CD14-positive monocyte (primary cell): ENCODE data around the gene WNT16. TPM values are rescaled to one million over a fixed set of nuclear protein-coding genes. Genes with fewer than 3 reads are reported as not detected.

Source experiments
- DNase-seq, 3 donors: peaks; one replicate each; pipeline ENCODE4 v3.0.0-alpha.2; 2011 to 2022
- H2AFZ ChIP-seq: 2 replicates; pipeline ENCODE4 v1.6.0; 2012; ENCODE audit warnings: mild to moderate bottlenecking, low read depth, low read length, inconsistent platforms; ENCODE audit not compliant: insufficient read depth, poor library complexity, severe bottlenecking
- H3K27ac ChIP-seq, 2 donors: 1 replicate in 1 of 2; 2 replicates in 1 of 2; pipeline ENCODE4 v1.5.1; 2012 to 2013; ENCODE audit warnings: low read length in 2 of 2, control low read depth in 1 of 2, inconsistent platforms in 1 of 2, low read depth in 1 of 2, mild to moderate bottlenecking in 1 of 2
- H3K27me3 ChIP-seq, 2 donors: one replicate each; pipeline versions ENCODE4 v1.6.0 to v1.6.1; 2011 to 2013; ENCODE audit warnings: low read length in 2 of 2; ENCODE audit not compliant: control insufficient read depth in 2 of 2, insufficient read depth in 2 of 2
- H3K36me3 ChIP-seq, 2 donors: replicated peaks in 1 of 2; 1 replicate in 1 of 2; 2 replicates in 1 of 2; pipeline versions ENCODE4 v1.5.1 to v1.6.1; 2012 to 2013; ENCODE audit warnings: low read length in 2 of 2, control low read depth in 1 of 2, inconsistent platforms in 1 of 2, mild to moderate bottlenecking in 1 of 2; ENCODE audit not compliant: insufficient read depth in 2 of 2, control insufficient read depth in 1 of 2
- H3K4me1 ChIP-seq, 2 donors: 1 replicate in 1 of 2; 2 replicates in 1 of 2; pipeline versions ENCODE4 v1.5.1 to v1.6.1; 2012 to 2013; ENCODE audit warnings: low read length in 2 of 2, control low read depth in 1 of 2, inconsistent platforms in 1 of 2, mild to moderate bottlenecking in 1 of 2, moderate library complexity in 1 of 2; ENCODE audit not compliant: insufficient read depth in 2 of 2, control insufficient read depth in 1 of 2
- H3K4me2 ChIP-seq: replicated peaks from 2 replicates; pipeline ENCODE3; 2012; ENCODE audit warnings: low read length, moderate library complexity, mild to moderate bottlenecking; ENCODE audit not compliant: poor library complexity, severe bottlenecking; ENCODE audit errors: extremely low read depth
- H3K4me3 ChIP-seq, 3 experiments: fragments of 200-600 bp in 1 of 3; sonication (generic) in 1 of 3; replicated peaks in 1 of 3; 1 replicate in 2 of 3; 2 replicates in 1 of 3; pipeline ENCODE4 v1.5.1; 2011 to 2013; ENCODE audit warnings: low read length in 3 of 3, mild to moderate bottlenecking in 3 of 3, control low read depth in 2 of 3, low read depth in 2 of 3, inconsistent platforms in 1 of 3, moderate library complexity in 1 of 3
- H3K79me2 ChIP-seq: 2 replicates; pipeline ENCODE4 v1.6.0; 2012; ENCODE audit warnings: mild to moderate bottlenecking, control low read depth, inconsistent platforms, low read length, moderate library complexity; ENCODE audit not compliant: insufficient read depth
- H3K9ac ChIP-seq: 2 replicates; pipeline ENCODE4 v1.6.0; 2017; ENCODE audit warnings: low read length, mild to moderate bottlenecking; ENCODE audit not compliant: insufficient read depth, poor library complexity, severe bottlenecking
- H3K9me3 ChIP-seq, 2 donors: replicated peaks in 1 of 2; 1 replicate in 1 of 2; 2 replicates in 1 of 2; pipeline versions ENCODE4 v1.5.1 to v1.6.1; 2012 to 2013; ENCODE audit warnings: low read length in 2 of 2, control low read depth in 1 of 2; ENCODE audit not compliant: control insufficient read depth in 1 of 2, insufficient read depth in 1 of 2
- H4K20me1 ChIP-seq: 2 replicates; pipeline ENCODE4 v1.6.0; 2012; ENCODE audit warnings: mild to moderate bottlenecking, low read length, control low read depth, moderate library complexity; ENCODE audit not compliant: insufficient read depth
- H3K27ac Mint-ChIP-seq, 7 donors: one replicate each; pipeline ENCODE4 v1.8.0; 2020; ENCODE audit warnings: mild to moderate bottlenecking in 7 of 7, mixed read lengths in 7 of 7, moderate library complexity in 6 of 7, inconsistent platforms in 2 of 7
- H3K27me3 Mint-ChIP-seq, 3 donors: one replicate each; pipeline ENCODE4 v1.8.0; 2021 to 2022; ENCODE audit warnings: low read depth in 3 of 3, mild to moderate bottlenecking in 3 of 3, mixed read lengths in 3 of 3, moderate library complexity in 3 of 3, inconsistent platforms in 1 of 3
- H3K36me3 Mint-ChIP-seq, 2 donors: one replicate each; pipeline ENCODE4 v1.8.0; 2020; ENCODE audit warnings: mixed read lengths in 2 of 2, inconsistent platforms in 1 of 2, mild to moderate bottlenecking in 1 of 2
- H3K4me1 Mint-ChIP-seq: one replicate; pipeline ENCODE4 v1.8.0; 2020; ENCODE audit warnings: mild to moderate bottlenecking, mixed read lengths
- H3K4me3 Mint-ChIP-seq, 2 donors: one replicate each; pipeline ENCODE4 v1.8.0; 2020; ENCODE audit warnings: mild to moderate bottlenecking in 2 of 2, mixed read lengths in 2 of 2, moderate library complexity in 1 of 2
- H3K9me3 Mint-ChIP-seq, 7 donors: one replicate each; pipeline ENCODE4 v1.8.0; 2020 to 2022; ENCODE audit warnings: mixed read lengths in 7 of 7, mild to moderate bottlenecking in 6 of 7, moderate library complexity in 6 of 7, inconsistent platforms in 2 of 7
- WGBS: methylation state at CpG from one replicate; pipeline ENCODE4 v1.1.5; 2013; ENCODE audit warnings: missing lambda C conversion rate; ENCODE audit not compliant: insufficient coverage; 5-methylcytosine and 5-hydroxymethylcytosine counted together
- intact Hi-C, 2 donors: fragments of 100-400 bp; cut with micrococcal nuclease; formaldehyde crosslinking; loops; one replicate each; pipeline versions ENCODE4 v1.15.0 to v1.15.1; 2023
- polyA plus RNA-seq, 3 donors: library from polyadenylated mRNA; depleted of rRNA in 1 of 3; unstranded in 2 of 3; stranded (reverse) in 1 of 3; fragments of 300-500 nt in 2 of 3; fragments of >200 nt in 1 of 3; fragmentation: Illumina TruSeq in 2 of 3; gene quantifications; 1 replicate in 2 of 3; 2 replicates in 1 of 3; pipeline ENCODE4 v1.2.3, GENCODE V29; 2012 to 2021
- TF ChIP-seq, protein P1 (sequence below): fragments of 200-600 bp; IDR thresholded peaks from one replicate; pipeline ENCODE4 v1.8.0; 2022; ENCODE audit warnings: antibody characterized with exemption, mild to moderate bottlenecking

Gene WNT16
- polyA plus RNA-seq, 3 donors, result 0.05 TPM; not detected in 2

DNA sequence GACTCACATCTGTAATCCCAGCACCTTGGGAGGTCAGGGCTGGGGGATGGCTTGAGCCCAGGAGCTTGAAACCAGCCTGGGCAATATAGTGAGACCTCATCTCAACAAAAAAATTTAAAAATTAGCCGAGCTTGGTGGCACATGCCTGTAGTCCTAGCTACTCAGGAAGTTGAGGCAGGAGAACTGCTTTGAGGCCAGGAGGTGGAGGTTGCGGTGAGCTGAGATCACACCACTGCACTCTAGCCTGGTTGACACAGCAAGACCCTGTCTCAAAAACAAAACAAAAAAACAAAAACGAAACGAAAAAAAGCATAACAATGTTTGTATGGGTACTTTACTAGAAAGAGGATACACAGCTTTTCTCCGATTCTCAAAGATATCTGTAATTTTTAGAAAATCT, 31.8 kb downstream of the WNT16 start:
- H2AFZ ChIP-seq, result no peak overlapping the region
- no CpG with 5 or more reads among the region's 5 CpGs for WGBS
- H3K9me3 Mint-ChIP-seq, result peaks cover 0 to 3% (median 0%) of the 10 kb centered on the region in 7 donors
- no peaks in the 10 kb centered on the region for H3K27me3 Mint-ChIP-seq
- no peaks in the 10 kb centered on the region for H3K79me2 ChIP-seq
- peaks cover 40 to 42% of the 10 kb centered on the region in 2 donors for H3K36me3 Mint-ChIP-seq
- H3K36me3 ChIP-seq, result peaks cover 4 to 18% of the 10 kb centered on the region in 2 donors
- peak overlapping the region in 1 of 7 donors; percentile 15 for H3K27ac Mint-ChIP-seq
- no peaks in the 10 kb centered on the region for H3K9me3 ChIP-seq
- H3K4me3 Mint-ChIP-seq, result no peak overlapping the region
- H4K20me1 ChIP-seq, result no peaks in the 10 kb centered on the region
- H3K9ac ChIP-seq, result no peak overlapping the region
- no peaks in the 10 kb centered on the region for H3K4me1 Mint-ChIP-seq
- H3K4me1 ChIP-seq, result no peaks in the 10 kb centered on the region
- TF ChIP-seq, protein P1, sequence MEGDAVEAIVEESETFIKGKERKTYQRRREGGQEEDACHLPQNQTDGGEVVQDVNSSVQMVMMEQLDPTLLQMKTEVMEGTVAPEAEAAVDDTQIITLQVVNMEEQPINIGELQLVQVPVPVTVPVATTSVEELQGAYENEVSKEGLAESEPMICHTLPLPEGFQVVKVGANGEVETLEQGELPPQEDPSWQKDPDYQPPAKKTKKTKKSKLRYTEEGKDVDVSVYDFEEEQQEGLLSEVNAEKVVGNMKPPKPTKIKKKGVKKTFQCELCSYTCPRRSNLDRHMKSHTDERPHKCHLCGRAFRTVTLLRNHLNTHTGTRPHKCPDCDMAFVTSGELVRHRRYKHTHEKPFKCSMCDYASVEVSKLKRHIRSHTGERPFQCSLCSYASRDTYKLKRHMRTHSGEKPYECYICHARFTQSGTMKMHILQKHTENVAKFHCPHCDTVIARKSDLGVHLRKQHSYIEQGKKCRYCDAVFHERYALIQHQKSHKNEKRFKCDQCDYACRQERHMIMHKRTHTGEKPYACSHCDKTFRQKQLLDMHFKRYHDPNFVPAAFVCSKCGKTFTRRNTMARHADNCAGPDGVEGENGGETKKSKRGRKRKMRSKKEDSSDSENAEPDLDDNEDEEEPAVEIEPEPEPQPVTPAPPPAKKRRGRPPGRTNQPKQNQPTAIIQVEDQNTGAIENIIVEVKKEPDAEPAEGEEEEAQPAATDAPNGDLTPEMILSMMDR, result no peak
- H3K27me3 ChIP-seq, result no peaks in the 10 kb centered on the region
- intact Hi-C loops, result loop anchor here in 1 of 2 donors (10.0 kb wide), 1 partner anchor 634 kb away; no protein-coding TSS in a partner anchor
- no peak for DNase-seq
- no peak overlapping the region for H3K4me3 ChIP-seq
- H3K4me2 ChIP-seq, result no peak overlapping the region
- H3K27ac ChIP-seq, result no peak overlapping the region

DNA sequence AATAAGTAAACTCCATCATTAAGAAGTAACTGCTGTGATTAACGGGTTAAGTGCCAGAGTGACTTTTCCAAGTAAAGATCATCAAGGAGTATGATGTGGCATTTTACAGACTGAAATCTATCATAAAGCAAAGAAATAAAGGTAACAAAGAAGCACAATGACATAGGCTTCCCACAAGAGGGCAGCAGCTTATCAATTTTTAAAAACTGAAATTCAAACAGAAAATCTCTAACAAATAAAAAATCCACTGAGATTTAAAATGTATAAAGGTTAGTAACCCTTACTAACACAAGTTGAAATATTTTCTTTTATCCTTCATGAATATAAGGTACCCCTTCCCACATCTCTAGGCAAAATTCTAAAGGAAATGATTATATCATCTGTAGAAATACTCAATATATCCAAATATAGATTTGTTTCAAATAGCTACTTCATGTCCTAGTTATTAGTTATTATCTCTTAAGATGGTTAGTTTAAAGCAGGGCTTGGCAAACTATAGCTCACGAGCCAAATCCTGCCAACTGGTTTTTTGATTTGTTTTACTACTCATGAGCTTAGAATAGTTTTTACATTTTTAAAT, 38.1 kb downstream of the WNT16 start:
- Mint-ChIP-seq H3K4me3 (no peak overlapping the region), H3K4me1 (no peaks in the 10 kb centered on the region), H3K27me3 (no peaks in the 10 kb centered on the region), H3K9me3 (no peaks in the 10 kb centered on the region), H3K36me3 (peaks cover 28 to 29% of the 10 kb centered on the region in 2 donors), H3K27ac (no peak overlapping the region)
- no peak overlapping the region for H3K4me3 ChIP-seq
- no CpG with 5 or more reads among the region's 2 CpGs for WGBS
- H3K9ac ChIP-seq, result no peak overlapping the region
- no peak overlapping the region for H3K27ac ChIP-seq
- no peaks in the 10 kb centered on the region for H3K4me1 ChIP-seq
- TF ChIP-seq, protein P1, result peak; percentile 79
- intact Hi-C loops, result loop anchor here (5.0 to 10.0 kb wide), 2 partner anchors 180 to 628 kb away; no protein-coding TSS in a partner anchor
- peak; percentile 5 to 23 (median 6) for DNase-seq
- no peaks in the 10 kb centered on the region for H3K79me2 ChIP-seq
- no peak overlapping the region for H3K4me2 ChIP-seq
- H3K36me3 ChIP-seq, result peaks cover 3 to 6% of the 10 kb centered on the region in 2 donors
- no peaks in the 10 kb centered on the region for H3K9me3 ChIP-seq
- no peaks in the 10 kb centered on the region for H4K20me1 ChIP-seq
- H2AFZ ChIP-seq, result no peak overlapping the region
- no peaks in the 10 kb centered on the region for H3K27me3 ChIP-seq
